SH-SY5Y (cell line): ENCODE measurements around the gene TSPAN4.

Experiments
- GATA2 ChIP-seq: IDR thresholded peaks from 2 replicates; pipeline ENCODE4 v1.6.1; 2011; ENCODE audit warnings: mild to moderate bottlenecking, low read depth, low read length
- GATA3 ChIP-seq: IDR thresholded peaks from 2 replicates; pipeline ENCODE4 v1.6.1; 2011; ENCODE audit warnings: low read depth, mild to moderate bottlenecking, low read length, moderate library complexity

The TSPAN4 gene

GRCh38 chr11:875203-875602, 32.6 kb downstream of the TSPAN4 start:
- TF ChIP-seq GATA2 (no peak), GATA3 (no peak)

DNA sequence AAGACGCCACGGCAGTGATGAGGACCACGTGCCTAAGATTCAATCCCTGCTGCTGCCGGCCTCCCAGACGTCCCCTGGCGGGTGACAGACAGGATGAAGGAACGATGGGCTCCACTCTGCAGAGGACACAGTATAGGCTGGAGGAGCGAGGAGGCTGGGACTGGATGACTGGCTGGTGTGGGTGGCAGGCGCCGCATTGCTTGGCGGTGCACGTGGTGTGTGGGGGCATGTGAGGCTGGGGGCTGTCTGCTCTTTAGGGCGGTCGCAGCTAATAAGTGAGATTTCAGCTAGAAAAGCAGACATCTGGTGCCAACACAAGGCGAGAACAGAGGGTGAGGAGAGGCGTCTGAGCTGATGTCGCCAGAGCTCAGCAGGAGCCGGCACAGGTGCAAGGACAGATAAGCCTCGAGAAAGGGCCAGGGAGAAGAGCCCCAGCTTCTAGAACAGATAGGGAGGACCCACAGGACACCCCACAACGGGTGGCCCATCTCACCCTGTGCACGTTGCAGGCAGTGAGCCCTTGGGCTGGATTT, 33.2 kb downstream of the TSPAN4 start:
- TF ChIP-seq GATA3 (no peak), GATA2 (no peak)

DNA sequence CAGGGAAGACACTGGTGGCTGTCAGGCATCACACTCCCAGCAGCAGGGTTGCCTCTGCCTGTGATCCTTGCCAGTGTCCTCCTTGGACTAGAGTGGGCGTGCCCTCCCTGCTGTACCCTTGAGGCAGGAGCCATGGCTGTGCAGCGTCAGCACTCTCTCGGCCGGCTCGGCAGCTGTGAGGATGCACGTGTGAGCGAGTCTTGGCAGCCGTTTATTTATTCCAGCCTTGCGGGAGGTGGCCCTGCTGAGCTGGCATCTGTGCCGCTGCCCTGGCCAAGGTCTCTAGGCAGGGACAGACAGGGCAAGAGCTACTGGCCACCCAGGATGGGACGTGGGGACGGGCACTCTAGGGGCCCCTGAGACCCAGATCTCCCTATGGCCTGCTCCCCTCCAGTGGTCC, 33.9 kb downstream of the TSPAN4 start:
- TF ChIP-seq GATA3 (no peak), GATA2 (no peak)

DNA sequence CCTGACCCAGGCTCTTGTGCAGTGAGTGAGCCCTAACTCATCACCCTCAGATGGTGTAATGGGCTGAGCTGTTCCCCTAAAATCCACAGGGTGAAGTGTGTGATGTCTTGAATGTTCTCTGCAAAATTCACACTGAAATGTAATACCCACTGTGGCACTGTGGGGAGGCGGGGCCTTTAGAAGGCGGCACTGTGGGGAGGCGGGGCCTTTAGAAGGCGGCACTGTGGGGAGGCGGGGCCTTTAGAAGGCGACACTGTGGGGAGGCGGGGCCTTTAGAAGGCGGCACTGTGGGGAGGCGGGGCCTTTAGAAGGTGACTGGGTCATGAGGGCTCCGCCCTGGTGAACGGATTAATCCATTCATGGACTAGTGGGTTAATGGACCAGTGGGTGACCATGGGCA, 34.9 kb downstream of the TSPAN4 start:
- TF ChIP-seq GATA3 (no peak), GATA2 (no peak)

DNA sequence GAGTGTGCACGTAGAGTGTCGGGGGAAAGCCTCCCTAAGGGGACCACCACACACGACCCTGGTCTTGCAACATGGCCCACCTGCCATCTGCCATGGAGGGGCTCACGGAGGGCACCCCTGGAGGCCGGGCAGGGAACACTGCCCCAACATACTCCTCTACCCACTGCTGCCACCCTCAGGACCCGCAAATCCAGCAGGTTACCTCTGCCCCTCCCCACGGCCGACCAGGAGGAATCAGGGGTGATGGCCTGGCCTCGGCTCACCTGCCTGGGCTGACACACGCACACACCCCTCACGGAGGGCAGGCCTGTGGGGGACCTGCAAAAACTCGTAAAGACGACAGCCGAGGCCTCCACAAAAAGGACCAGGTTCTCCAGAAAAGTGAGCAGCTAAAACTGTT, 37.8 kb downstream of the TSPAN4 start:
- TF ChIP-seq GATA2 (no peak), GATA3 (no peak)

DNA sequence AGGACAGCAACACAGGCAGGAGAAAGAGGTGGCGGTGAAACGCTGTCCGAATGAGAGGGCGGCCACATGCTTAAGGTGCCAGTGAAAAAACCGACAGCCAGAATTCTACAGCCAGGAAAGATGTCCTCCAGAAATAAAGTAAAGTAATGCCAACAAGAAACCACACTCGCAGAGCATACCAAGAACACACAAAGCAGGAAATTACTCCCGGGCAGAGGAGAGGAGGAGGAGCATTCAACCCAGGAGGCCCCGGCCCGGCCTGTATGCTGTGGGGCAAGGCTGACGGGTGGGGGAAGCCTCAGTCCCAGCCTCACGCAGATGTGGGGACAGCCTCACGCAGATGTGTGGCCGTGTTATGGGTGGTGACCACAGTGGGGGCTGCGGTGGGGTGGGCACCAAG, 39.9 kb downstream of the TSPAN4 start:
- TF ChIP-seq GATA2, result no peak
- no peak for TF ChIP-seq GATA3

- TF ChIP-seq GATA2 (no peak), GATA3 (no peak)
These were observed 40.9 kb downstream of the TSPAN4 start for GRCh38 chr11:883527-883926.

DNA sequence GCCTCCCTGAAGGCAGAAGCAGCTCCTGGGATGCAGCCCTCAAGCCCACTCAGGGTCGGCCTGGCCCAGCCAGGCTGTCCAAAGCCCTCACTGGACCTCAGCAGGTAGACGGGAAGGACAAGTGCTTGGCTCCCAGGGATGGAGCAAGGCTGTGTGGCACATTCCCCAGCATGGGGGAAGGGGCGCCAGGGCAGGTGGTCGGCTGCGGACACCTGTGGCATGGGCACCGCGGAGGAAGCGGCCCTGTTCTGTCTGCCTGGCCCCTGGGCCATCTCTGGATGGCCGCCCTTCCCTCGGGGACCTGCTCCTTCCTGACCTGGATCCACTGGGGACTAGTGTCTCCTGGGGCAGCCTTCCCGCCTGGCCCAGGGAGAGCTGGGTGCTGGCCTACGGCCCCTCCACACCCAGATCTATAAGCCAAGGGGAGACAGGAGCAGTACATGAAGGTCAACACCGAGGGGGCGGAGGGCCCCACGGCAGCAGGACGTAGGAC, 42.0 kb downstream of the TSPAN4 start:
- TF ChIP-seq GATA3 (no peak), GATA2 (no peak)

DNA sequence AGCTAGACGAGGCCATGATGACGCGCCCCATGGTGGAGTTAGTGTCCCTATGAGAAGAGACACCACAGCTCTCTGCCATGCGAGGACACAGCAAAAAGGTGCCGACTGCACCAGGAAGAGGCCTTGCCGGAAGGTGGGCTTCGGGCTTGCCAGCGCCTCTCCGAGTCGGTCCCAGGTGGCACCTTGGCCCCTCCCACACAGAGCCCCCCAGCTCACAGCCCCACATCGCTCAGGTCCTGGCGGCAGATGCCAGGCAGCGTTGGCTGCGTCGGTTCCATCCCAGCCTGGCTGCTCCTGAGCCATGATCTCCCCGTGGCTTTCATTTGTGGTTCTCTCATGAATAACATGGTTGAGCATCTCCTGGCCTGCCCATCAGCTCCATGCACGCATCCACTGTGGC, 43.9 kb downstream of the TSPAN4 start:
- TF ChIP-seq GATA2 (no peak), GATA3 (no peak)

DNA sequence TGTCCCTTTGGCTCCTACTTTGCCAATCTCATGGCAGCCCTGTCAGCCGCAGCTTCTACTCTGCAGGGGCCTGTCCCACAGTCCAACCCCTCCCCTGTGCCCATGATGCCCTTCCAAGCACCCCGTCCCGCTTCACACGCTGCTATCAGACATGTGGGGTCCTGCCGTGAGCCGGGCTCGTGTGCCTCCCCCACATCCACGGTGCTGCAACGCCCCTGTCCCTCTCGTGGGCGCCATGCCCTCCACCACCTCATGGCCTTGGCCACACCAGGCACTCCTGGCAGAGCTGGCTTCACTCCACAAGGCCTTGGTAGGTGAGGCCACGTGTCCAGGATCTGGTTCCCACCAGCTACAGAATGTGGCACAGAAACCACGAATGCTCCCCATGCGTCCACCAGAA, 44.9 kb downstream of the TSPAN4 start:
- no peak for TF ChIP-seq GATA2
- no peak for TF ChIP-seq GATA3

- no peak for TF ChIP-seq GATA2
- TF ChIP-seq GATA3, result no peak
These were observed 45.9 kb downstream of the TSPAN4 start for GRCh38 chr11:888310-889212.

- TF ChIP-seq GATA3, result no peak
- TF ChIP-seq GATA2, result no peak
These were observed 46.6 kb downstream of the TSPAN4 start for GRCh38 chr11:889257-889656.

GRCh38 chr11:889687-890475, 47.2 kb downstream of the TSPAN4 start:
- TF ChIP-seq GATA3, result no peak
- no peak for TF ChIP-seq GATA2

DNA sequence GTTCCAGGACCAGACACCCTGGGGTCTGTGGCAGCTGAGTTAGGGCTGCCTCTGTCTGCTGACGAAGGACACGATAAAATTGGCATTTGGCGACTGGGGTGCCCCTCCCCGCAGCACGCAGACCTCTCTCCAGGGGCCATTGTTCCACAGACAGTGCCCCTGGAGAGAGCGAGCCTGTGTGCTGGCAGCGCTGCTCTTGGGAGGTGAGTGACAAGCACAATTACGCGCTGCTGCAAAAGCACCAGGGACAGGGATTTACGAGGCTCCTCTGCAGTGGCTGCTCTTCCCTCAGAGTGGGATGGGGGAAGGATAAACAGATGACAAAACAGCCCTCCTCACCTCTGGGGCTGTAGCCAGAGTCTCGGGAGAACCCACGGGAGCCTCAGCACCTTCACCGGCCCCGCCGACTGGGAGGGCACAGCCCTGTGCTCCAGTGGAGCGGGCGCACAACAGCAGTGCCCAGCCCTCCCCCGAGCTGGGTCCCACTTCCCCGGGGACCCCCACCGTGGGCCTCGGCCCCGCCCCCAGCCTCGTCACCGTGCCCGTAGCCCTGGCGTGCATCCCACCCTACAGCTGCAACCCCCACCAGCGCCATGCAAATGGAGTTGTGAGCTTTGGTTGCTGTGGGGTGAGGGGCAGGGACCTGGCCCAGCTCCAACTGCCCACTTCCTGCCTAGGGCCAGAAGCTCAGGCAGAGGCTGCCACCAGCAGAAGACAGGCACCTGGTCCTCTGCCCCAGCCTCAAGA, 48.3 kb downstream of the TSPAN4 start:
- TF ChIP-seq GATA2, result no peak
- no peak for TF ChIP-seq GATA3
